Spinal cord (tissue), 10 donors: ENCODE measurements around the gene PLEKHG7. TPM values are rescaled to one million over a fixed set of nuclear protein-coding genes. Genes with fewer than 3 reads are reported as not detected.
A peak's percentile ranks its signal among the peaks of the same experiment; 100 is the strongest.
"Not testable (repeated sequence)": the region's sequence is repeated elsewhere in the genome, so short reads cannot be mapped to it uniquely, and the experiment has no call there.

Source experiments
- DNase-seq, 6 donors: peaks; one replicate each; pipeline versions ENCODE4 v3.0.0 to v3.0.0-alpha.2; 2013 to 2015; ENCODE audit warnings: low spot score in 6 of 6, low read depth in 4 of 6
- H3K27ac ChIP-seq: one replicate; pipeline ENCODE4 v1.5.1; 2013; ENCODE audit warnings: low read depth, low read length, control low read depth
- H3K27me3 ChIP-seq: one replicate; pipeline ENCODE4 v1.6.1; 2013; ENCODE audit warnings: low read length; ENCODE audit not compliant: control insufficient read depth, insufficient read depth
- H3K36me3 ChIP-seq: one replicate; pipeline ENCODE4 v1.6.1; 2013; ENCODE audit warnings: low read length; ENCODE audit not compliant: control insufficient read depth, insufficient read depth
- H3K4me1 ChIP-seq: one replicate; pipeline ENCODE4 v1.6.1; 2013; ENCODE audit warnings: low read length; ENCODE audit not compliant: control insufficient read depth, insufficient read depth
- H3K4me3 ChIP-seq: one replicate; pipeline ENCODE4 v1.5.1; 2013; ENCODE audit warnings: low read depth, low read length, control low read depth
- H3K9me3 ChIP-seq: one replicate; pipeline ENCODE4 v1.6.1; 2013; ENCODE audit warnings: low read length; ENCODE audit not compliant: control insufficient read depth, insufficient read depth
- WGBS: methylation state at CpG from one replicate; pipeline ENCODE4 v1.1.5; 2013; ENCODE audit warnings: missing lambda C conversion rate; ENCODE audit not compliant: insufficient coverage; 5-methylcytosine and 5-hydroxymethylcytosine counted together
- polyA plus RNA-seq, 2 donors: library from polyadenylated mRNA; unstranded; fragments of 120-200 nt; gene quantifications; one replicate each; pipeline ENCODE4 v1.2.1, GENCODE V29; 2013; ENCODE audit not compliant: insufficient read length in 2 of 2
- total RNA-seq, 2 donors: library from RNA; depleted of rRNA in 1 of 2; stranded (reverse); fragments of 120-200 nt in 1 of 2; fragments of >200 nt in 1 of 2; gene quantifications; one replicate each; pipeline versions ENCODE4 v1.2.3 to v1.2.4, GENCODE V29; 2013 to 2014
- donor health status: healthy.

The PLEKHG7 gene
- total and polyA plus RNA-seq, 4 donors: not detected

- no peaks in the 10 kb centered on the region for H3K27me3 ChIP-seq
- no peak for DNase-seq
- no peak overlapping the region for H3K4me3 ChIP-seq
- H3K4me1 ChIP-seq: no peaks in the 10 kb centered on the region
- no peaks in the 10 kb centered on the region for H3K36me3 ChIP-seq
- no peaks in the 10 kb centered on the region for H3K9me3 ChIP-seq
- 100% methylated on average over 1 of the region's 1 CpG for WGBS
- no peak overlapping the region for H3K27ac ChIP-seq
Measured at GRCh38 chr12:92784356-92784755, 81.6 kb downstream of the PLEKHG7 start.

DNA sequence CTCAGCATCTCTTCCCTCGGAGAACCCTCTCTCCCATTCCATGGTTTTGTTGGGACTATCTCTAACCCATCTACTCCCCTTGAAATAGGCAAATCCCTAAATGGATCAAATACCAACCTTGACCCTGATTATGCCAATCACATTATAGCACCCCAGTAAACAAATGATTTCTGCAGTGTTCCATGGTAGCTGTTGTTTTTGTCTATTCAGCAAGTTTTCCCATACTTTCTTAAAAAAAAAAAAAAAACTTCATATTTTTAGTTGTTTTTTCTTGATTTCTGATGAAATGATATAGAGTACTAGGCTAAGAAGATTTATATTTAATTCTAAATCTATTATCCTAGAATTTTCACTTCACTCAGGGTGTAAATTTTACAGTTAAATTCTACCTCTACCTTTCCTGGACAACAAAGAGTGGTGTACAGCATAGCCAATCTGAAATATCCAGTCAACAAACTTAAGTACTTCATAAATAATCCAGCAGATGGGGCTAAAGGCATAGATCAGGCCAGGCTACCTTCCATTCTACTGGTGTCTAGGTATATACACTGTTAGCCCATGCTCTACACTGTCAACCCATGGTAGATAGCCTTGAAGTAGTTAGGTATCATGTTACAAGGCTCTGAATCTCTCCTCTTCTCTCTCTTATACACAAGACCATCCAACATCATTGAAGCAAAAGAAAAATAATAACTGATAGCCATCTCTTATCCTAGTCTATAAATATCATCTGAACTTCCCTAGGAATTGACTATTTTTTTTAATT, 82.2 kb downstream of the PLEKHG7 start:
- Histone ChIP-seq H3K4me1 (no peaks in the 10 kb centered on the region), H3K9me3 (no peaks in the 10 kb centered on the region), H3K4me3 (no peak overlapping the region), H3K27me3 (no peaks in the 10 kb centered on the region), H3K27ac (no peak overlapping the region), H3K36me3 (no peaks in the 10 kb centered on the region)
- peak; percentile 5 to 85 (median 20) for DNase-seq
- WGBS: 100% methylated on average over 1 of the region's 1 CpG

GRCh38 chr12:92785563-92785950, 82.8 kb downstream of the PLEKHG7 start:
- H3K27me3 ChIP-seq: no peaks in the 10 kb centered on the region
- H3K4me3 ChIP-seq: no peak overlapping the region
- no peaks in the 10 kb centered on the region for H3K4me1 ChIP-seq
- no peaks in the 10 kb centered on the region for H3K36me3 ChIP-seq
- no peaks in the 10 kb centered on the region for H3K9me3 ChIP-seq
- no CpG with 5 or more reads among the region's 1 CpG for WGBS
- no peak for DNase-seq
- no peak overlapping the region for H3K27ac ChIP-seq

DNA sequence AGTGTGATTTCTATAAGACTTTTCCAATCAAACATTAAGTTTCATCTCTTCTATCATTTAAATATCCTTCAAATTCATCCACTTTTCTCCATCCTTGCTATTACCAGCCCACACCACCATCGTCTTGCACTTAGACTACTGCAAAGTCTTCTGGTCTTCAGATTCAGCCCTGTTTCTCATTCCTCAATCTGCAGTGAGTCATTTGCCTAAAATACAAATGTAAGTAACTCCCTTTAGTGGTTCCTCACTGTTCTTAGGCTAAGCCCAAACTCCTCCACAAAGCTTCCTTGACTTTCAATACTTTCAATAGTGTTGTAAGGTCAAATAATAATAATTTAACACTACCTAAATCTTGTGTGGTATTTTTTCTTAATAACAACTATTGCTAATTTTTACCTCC, 83.3 kb downstream of the PLEKHG7 start:
- no peaks in the 10 kb centered on the region for H3K9me3 ChIP-seq
- 100% methylated on average over 1 of the region's 1 CpG for WGBS
- no peaks in the 10 kb centered on the region for H3K4me1 ChIP-seq
- no peak for DNase-seq
- no peak overlapping the region for H3K4me3 ChIP-seq
- H3K36me3 ChIP-seq: no peaks in the 10 kb centered on the region
- H3K27me3 ChIP-seq: no peaks in the 10 kb centered on the region
- H3K27ac ChIP-seq: no peak overlapping the region

DNA sequence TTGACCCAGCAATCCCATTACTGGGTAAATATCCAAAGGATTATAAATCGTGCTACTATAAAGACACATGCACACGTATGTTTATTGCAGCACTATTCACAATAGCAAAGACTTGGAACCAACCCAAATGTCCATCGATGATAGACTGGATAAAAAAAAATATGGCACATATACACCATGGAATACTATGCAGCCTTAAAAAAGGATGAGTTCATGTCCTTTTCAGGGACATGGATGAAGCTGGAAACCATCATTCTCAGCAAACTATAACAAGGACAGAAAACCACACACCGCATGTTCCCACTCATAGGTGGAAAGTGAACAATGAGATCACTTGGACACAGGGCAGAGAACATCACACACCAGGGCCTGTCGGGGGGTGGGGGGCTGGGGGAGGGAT, 91.6 kb downstream of the PLEKHG7 start:
- H3K36me3 ChIP-seq, H3K4me3 ChIP-seq, H3K27me3 ChIP-seq, DNase-seq, H3K27ac ChIP-seq, H3K4me1 ChIP-seq, H3K9me3 ChIP-seq: not testable (repeated sequence)
- WGBS: no CpG with 5 or more reads among the region's 5 CpGs

DNA sequence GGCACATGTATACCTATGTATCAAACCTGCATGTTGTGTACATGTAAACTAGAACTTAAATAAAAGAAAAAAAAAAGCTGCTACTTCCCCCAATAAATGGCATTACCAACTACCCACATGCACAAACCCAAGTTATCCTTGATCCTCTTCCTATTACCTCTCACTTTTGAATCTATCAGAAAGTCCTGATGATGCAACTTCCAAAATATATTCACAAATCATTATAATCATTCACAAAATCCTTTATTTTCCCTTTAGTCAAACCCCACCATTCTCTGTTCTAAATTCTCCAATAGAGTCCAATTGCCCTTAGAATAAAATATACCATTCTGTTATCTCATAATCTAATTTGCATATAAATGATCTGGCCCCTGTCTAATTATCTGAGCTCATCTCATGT, 92.0 kb downstream of the PLEKHG7 start:
- Histone ChIP-seq H3K4me3 (no peak overlapping the region), H3K27me3 (no peaks in the 10 kb centered on the region), H3K9me3 (no peaks in the 10 kb centered on the region), H3K4me1 (no peaks in the 10 kb centered on the region), H3K36me3 (peaks cover 3% of the 10 kb centered on the region), H3K27ac (no peak overlapping the region)
- DNase-seq: no peak

GRCh38 chr12:92796650-92797049, 93.9 kb downstream of the PLEKHG7 start:
- Histone ChIP-seq H3K27me3 (no peaks in the 10 kb centered on the region), H3K4me1 (no peaks in the 10 kb centered on the region), H3K9me3 (no peaks in the 10 kb centered on the region), H3K27ac (no peak overlapping the region), H3K36me3 (peaks cover 3% of the 10 kb centered on the region), H3K4me3 (no peak overlapping the region)
- DNase-seq: no peak

- H3K9me3 ChIP-seq: peaks cover 1% of the 10 kb centered on the region
- H3K27me3 ChIP-seq: no peaks in the 10 kb centered on the region
- no peak overlapping the region for H3K4me3 ChIP-seq
- DNase-seq: peak in 1 of 6 donors; percentile 8
- H3K4me1 ChIP-seq: no peaks in the 10 kb centered on the region
- H3K27ac ChIP-seq: no peak overlapping the region
- WGBS: no CpG with 5 or more reads among the region's 3 CpGs
- peaks cover 3% of the 10 kb centered on the region for H3K36me3 ChIP-seq
Measured at GRCh38 chr12:92802906-92803305, 100.1 kb downstream of the PLEKHG7 start.

GRCh38 chr12:92803903-92804302, 101.1 kb downstream of the PLEKHG7 start:
- Histone ChIP-seq H3K36me3 (peaks cover 2% of the 10 kb centered on the region), H3K9me3 (peaks cover 1% of the 10 kb centered on the region), H3K27me3 (no peaks in the 10 kb centered on the region), H3K4me3 (no peak overlapping the region), H3K4me1 (no peaks in the 10 kb centered on the region), H3K27ac (no peak overlapping the region)
- WGBS: 100% methylated on average over 1 of the region's 1 CpG
- DNase-seq: no peak

DNA sequence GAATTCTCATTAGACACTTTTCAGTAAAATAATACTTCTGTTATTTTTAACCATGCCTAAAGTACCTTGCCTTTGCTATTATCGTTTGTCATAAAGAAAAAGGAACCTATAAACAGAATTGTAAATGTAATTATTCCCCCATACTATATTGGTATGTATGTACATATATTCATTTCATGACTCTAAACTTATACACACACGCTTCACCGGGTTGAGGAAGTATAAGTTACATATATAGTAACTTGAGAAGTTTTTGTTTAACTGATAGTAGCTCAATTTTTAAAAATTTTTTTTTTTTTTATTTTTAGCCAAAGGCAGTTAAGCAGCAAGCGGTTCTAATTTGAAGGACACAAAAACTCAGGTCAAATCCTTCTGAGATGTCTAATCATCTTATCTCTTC, 107.6 kb downstream of the PLEKHG7 start:
- no peak for DNase-seq
- Histone ChIP-seq H3K27me3 (no peaks in the 10 kb centered on the region), H3K36me3 (peaks cover 2% of the 10 kb centered on the region), H3K27ac (no peak overlapping the region), H3K4me3 (no peak overlapping the region), H3K9me3 (peaks cover 1% of the 10 kb centered on the region), H3K4me1 (no peaks in the 10 kb centered on the region)
- no CpG with 5 or more reads among the region's 4 CpGs for WGBS
